Natural killer cell treated with Interleukin-12 subunit alpha and Interleukin-12 subunit beta and Interleukin-15 and Interleukin-18, amount 100 ng/mL, for 72 hours (primary cell): ENCODE measurements around the gene CAMK1D. TPM values are rescaled to one million over a fixed set of nuclear protein-coding genes. Genes with fewer than 3 reads are reported as not detected.
"Not testable (repeated sequence)": the region's sequence is repeated elsewhere in the genome, so short reads cannot be mapped to it uniquely, and the experiment has no call there.

ENCODE experiments used
- ATAC-seq, 2 donors: fragments of 150-1000 bp; cut with Tn5 transposase in 1 of 2; sonication (Bioruptor Pico), chemical (Tn5 transposase) in 1 of 2; 2 replicates each; pipeline ENCODE4 v1.10.0; 2021
- DNase-seq: peaks from one replicate; pipeline ENCODE4 v3.0.0; 2022; ENCODE audit warnings: low spot score
- H3K27ac Mint-ChIP-seq, 2 donors: 1 replicate in 1 of 2; 2 replicates in 1 of 2; pipeline ENCODE4 v1.8.0; 2022; ENCODE audit warnings: mixed read lengths in 2 of 2, mild to moderate bottlenecking in 1 of 2, moderate library complexity in 1 of 2
- H3K27me3 Mint-ChIP-seq, 2 donors: 1 replicate in 1 of 2; 2 replicates in 1 of 2; pipeline ENCODE4 v1.8.0; 2022; ENCODE audit warnings: mixed read lengths in 2 of 2
- H3K36me3 Mint-ChIP-seq: one replicate; pipeline ENCODE4 v1.8.0; 2022; ENCODE audit warnings: mixed read lengths
- H3K4me1 Mint-ChIP-seq, 2 donors: 1 replicate in 1 of 2; 2 replicates in 1 of 2; pipeline ENCODE4 v1.8.0; 2022; ENCODE audit warnings: low read depth in 2 of 2, mixed read lengths in 2 of 2, mild to moderate bottlenecking in 1 of 2
- H3K4me3 Mint-ChIP-seq: one replicate; pipeline ENCODE4 v1.8.0; 2022; ENCODE audit warnings: mixed read lengths
- H3K9me3 Mint-ChIP-seq: 2 replicates; pipeline ENCODE4 v1.8.0; 2022; ENCODE audit warnings: mixed read lengths
- total RNA-seq, 2 donors: library from RNA; stranded (reverse); gene quantifications; one replicate each; pipeline ENCODE4 v1.2.3, GENCODE V29; 2022

Gene CAMK1D
- total RNA-seq, 2 donors from 2014 or later = 16.3 to 36.9 TPM

- Mint-ChIP-seq H3K36me3 (no peaks in the 10 kb centered on the region), H3K9me3 (no peaks in the 10 kb centered on the region), H3K27ac (peak overlapping the region in 1 of 2 donors; percentile 70), H3K27me3 (no peaks in the 10 kb centered on the region), H3K4me1 (peaks cover 8 to 34% of the 10 kb centered on the region in 2 donors), H3K4me3 (no peak overlapping the region)
- ATAC-seq = no peak
- DNase-seq = no peak
These were observed 140.0 kb downstream of the CAMK1D start for GRCh38 chr10:12489357-12489756.

- no peaks in the 10 kb centered on the region for H3K36me3 Mint-ChIP-seq
- DNase-seq (no peak), ATAC-seq (no peak)
- H3K4me3 Mint-ChIP-seq = no peak overlapping the region
- peaks cover 7 to 34% of the 10 kb centered on the region in 2 donors for H3K4me1 Mint-ChIP-seq
- no peaks in the 10 kb centered on the region for H3K27me3 Mint-ChIP-seq
- no peaks in the 10 kb centered on the region for H3K9me3 Mint-ChIP-seq
- peak overlapping the region in 1 of 2 donors; percentile 70 for H3K27ac Mint-ChIP-seq
These were observed 140.5 kb downstream of the CAMK1D start for GRCh38 chr10:12489806-12490205.

- Mint-ChIP-seq H3K9me3 (no peaks in the 10 kb centered on the region), H3K36me3 (no peaks in the 10 kb centered on the region), H3K27me3 (no peaks in the 10 kb centered on the region), H3K4me3 (no peak overlapping the region), H3K27ac (no peak overlapping the region), H3K4me1 (peaks cover 0 to 26% of the 10 kb centered on the region in 2 donors)
- no peak for ATAC-seq
- DNase-seq = no peak
These were observed 141.6 kb downstream of the CAMK1D start for GRCh38 chr10:12490963-12491362.

- Mint-ChIP-seq H3K27me3 (no peaks in the 10 kb centered on the region), H3K27ac (no peak overlapping the region), H3K4me1 (peaks cover 0 to 30% of the 10 kb centered on the region in 2 donors), H3K4me3 (no peak overlapping the region), H3K9me3 (no peaks in the 10 kb centered on the region), H3K36me3 (no peaks in the 10 kb centered on the region)
- DNase-seq (no peak), ATAC-seq (no peak)
These were observed 142.1 kb downstream of the CAMK1D start for GRCh38 chr10:12491491-12491890.

GRCh38 chr10:12492016-12492415 is 142.7 kb downstream of the CAMK1D start:
- no peak for ATAC-seq

GRCh38 chr10:12497046-12497445 is 147.7 kb downstream of the CAMK1D start:
- not testable (repeated sequence) for ATAC-seq, H3K4me3 Mint-ChIP-seq, H3K27ac Mint-ChIP-seq, H3K27me3 Mint-ChIP-seq, H3K36me3 Mint-ChIP-seq, H3K9me3 Mint-ChIP-seq
- DNase-seq = peak; percentile 25
- H3K4me1 Mint-ChIP-seq = peaks cover 26 to 58% of the 10 kb centered on the region in 2 donors

More at GRCh38 chr10:12492016-12492415, 142.7 kb downstream of the CAMK1D start:
- Mint-ChIP-seq H3K4me3 (no peak overlapping the region), H3K27ac (no peak overlapping the region), H3K27me3 (no peaks in the 10 kb centered on the region), H3K4me1 (peaks cover 0 to 34% of the 10 kb centered on the region in 2 donors), H3K36me3 (no peaks in the 10 kb centered on the region), H3K9me3 (no peaks in the 10 kb centered on the region)
- DNase-seq = no peak

GRCh38 chr10:12499076-12499986 is 150.0 kb downstream of the CAMK1D start:
- Mint-ChIP-seq H3K27ac (no peak overlapping the region), H3K4me1 (peaks cover 32 to 55% of the 10 kb centered on the region in 2 donors), H3K27me3 (no peaks in the 10 kb centered on the region), H3K36me3 (no peaks in the 10 kb centered on the region), H3K9me3 (no peaks in the 10 kb centered on the region), H3K4me3 (no peak overlapping the region)
- DNase-seq = no peak
- ATAC-seq = no peak

- peaks cover 34 to 66% of the 10 kb centered on the region in 2 donors for H3K4me1 Mint-ChIP-seq
- H3K4me3 Mint-ChIP-seq = no peak overlapping the region
- DNase-seq (no peak), ATAC-seq (no peak)
- H3K36me3 Mint-ChIP-seq = no peaks in the 10 kb centered on the region
- H3K27me3 Mint-ChIP-seq = no peaks in the 10 kb centered on the region
- no peaks in the 10 kb centered on the region for H3K9me3 Mint-ChIP-seq
- no peak overlapping the region for H3K27ac Mint-ChIP-seq
These were observed 151.3 kb downstream of the CAMK1D start for GRCh38 chr10:12500381-12501303.

- no peaks in the 10 kb centered on the region for H3K36me3 Mint-ChIP-seq
- H3K27ac Mint-ChIP-seq = no peak overlapping the region
- DNase-seq (no peak), ATAC-seq (no peak)
- H3K9me3 Mint-ChIP-seq = no peaks in the 10 kb centered on the region
- H3K27me3 Mint-ChIP-seq = no peaks in the 10 kb centered on the region
- H3K4me1 Mint-ChIP-seq = peaks cover 38 to 68% of the 10 kb centered on the region in 2 donors
- H3K4me3 Mint-ChIP-seq = no peak overlapping the region
These were observed 152.0 kb downstream of the CAMK1D start for GRCh38 chr10:12501324-12501723.

GRCh38 chr10:12501841-12502525 is 152.6 kb downstream of the CAMK1D start:
- Mint-ChIP-seq H3K36me3 (no peaks in the 10 kb centered on the region), H3K9me3 (no peaks in the 10 kb centered on the region), H3K27me3 (no peaks in the 10 kb centered on the region), H3K27ac (no peak overlapping the region), H3K4me1 (peaks cover 40 to 68% of the 10 kb centered on the region in 2 donors), H3K4me3 (no peak overlapping the region)
- ATAC-seq (peak; percentile 11 to 35), DNase-seq (no peak)

GRCh38 chr10:12502526-12503274 is 153.4 kb downstream of the CAMK1D start:
- ATAC-seq (no peak), DNase-seq (no peak)
- no peaks in the 10 kb centered on the region for H3K27me3 Mint-ChIP-seq
- H3K27ac Mint-ChIP-seq = no peak overlapping the region
- H3K9me3 Mint-ChIP-seq = no peaks in the 10 kb centered on the region
- H3K36me3 Mint-ChIP-seq = no peaks in the 10 kb centered on the region
- peaks cover 44 to 70% of the 10 kb centered on the region in 2 donors for H3K4me1 Mint-ChIP-seq
- H3K4me3 Mint-ChIP-seq = no peak overlapping the region

- Mint-ChIP-seq H3K4me1 (peaks cover 44 to 70% of the 10 kb centered on the region in 2 donors), H3K4me3 (no peak overlapping the region), H3K9me3 (no peaks in the 10 kb centered on the region), H3K27me3 (no peaks in the 10 kb centered on the region), H3K36me3 (no peaks in the 10 kb centered on the region), H3K27ac (no peak overlapping the region)
- DNase-seq = no peak
- ATAC-seq = no peak
These were observed 154.0 kb downstream of the CAMK1D start for GRCh38 chr10:12503311-12503710.

GRCh38 chr10:12504176-12504575 is 154.8 kb downstream of the CAMK1D start:
- no peak overlapping the region for H3K4me3 Mint-ChIP-seq
- H3K36me3 Mint-ChIP-seq = no peaks in the 10 kb centered on the region
- H3K9me3 Mint-ChIP-seq = no peaks in the 10 kb centered on the region
- no peak overlapping the region for H3K27ac Mint-ChIP-seq
- peaks cover 49 to 74% of the 10 kb centered on the region in 2 donors for H3K4me1 Mint-ChIP-seq
- H3K27me3 Mint-ChIP-seq = no peaks in the 10 kb centered on the region
- ATAC-seq = no peak
- no peak for DNase-seq
